ENCODE data around the gene STARD8.
"Not testable (repeated sequence)": the region's sequence is repeated elsewhere in the genome, so short reads cannot be mapped to it uniquely, and the experiment has no call there.

The STARD8 gene

DNA sequence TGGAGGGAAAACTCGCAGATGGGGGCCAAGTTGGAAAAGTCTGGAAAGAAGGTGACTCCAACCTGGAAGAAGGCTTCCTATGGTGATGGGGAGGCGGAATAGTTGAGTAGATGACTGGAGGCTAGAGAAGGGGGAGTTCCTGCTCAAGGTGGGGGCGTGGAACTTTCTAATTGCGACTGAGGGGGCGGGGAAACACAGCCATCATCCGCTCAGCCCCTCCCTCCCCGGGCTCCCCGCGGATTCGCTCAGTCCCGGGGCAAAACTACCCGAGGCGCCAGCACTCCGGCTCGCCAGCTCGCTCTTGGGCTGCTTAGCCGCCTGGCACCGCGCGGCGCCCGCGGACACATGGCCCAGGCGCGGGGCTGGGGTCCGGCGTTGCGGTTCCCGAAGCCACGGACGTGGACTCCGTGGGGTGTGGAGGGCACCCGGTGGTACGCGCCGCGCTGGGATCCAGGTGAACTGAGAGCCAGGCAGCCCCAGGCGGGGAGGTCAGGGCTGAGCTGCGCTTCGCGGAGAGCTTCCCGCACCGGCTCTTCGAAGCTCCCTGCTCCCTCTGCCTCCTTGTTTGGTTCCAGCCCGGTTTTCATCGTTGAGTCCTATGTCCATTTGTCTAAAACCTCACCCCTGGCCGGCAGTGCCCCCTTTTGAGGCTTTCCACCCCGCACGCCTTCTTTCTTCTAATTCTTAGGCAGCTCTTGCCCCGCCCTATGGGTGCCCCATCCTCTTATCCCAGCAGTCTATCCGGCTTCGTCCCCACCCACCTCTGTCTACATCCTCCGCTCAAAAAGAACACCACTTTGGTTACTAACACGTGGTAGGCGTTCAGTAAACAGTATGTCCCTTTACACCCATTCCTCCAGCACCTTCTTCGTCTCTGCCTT is 38.9 kb downstream of the STARD8 start:
- DNase-seq (ENCODE audit: extremely low read depth in 1 of 2, low read depth in 1 of 2), result no peak

DNA sequence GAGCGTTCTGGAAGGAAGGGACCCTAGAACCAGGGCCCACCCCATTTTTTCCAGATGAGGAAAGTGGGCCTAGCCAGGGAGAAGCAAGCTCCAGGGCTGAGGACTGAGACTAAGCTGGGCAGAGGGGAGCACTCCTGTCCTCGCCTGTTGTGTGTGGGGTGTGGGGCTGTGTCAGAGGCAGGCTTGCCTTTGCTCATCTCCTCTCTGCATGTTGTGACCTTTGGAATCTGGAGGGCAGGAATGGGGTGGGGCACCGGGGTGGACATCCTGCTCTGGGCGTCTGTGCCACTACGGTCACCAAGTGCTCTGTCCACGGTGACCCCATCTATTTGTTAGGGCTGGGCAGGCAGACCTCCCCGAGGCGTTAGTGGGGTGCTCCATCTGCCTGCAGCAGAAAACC is 41.5 kb downstream of the STARD8 start:
- not testable (repeated sequence) for DNase-seq (ENCODE audit: extremely low read depth in 1 of 2, low read depth in 1 of 2)

DNA sequence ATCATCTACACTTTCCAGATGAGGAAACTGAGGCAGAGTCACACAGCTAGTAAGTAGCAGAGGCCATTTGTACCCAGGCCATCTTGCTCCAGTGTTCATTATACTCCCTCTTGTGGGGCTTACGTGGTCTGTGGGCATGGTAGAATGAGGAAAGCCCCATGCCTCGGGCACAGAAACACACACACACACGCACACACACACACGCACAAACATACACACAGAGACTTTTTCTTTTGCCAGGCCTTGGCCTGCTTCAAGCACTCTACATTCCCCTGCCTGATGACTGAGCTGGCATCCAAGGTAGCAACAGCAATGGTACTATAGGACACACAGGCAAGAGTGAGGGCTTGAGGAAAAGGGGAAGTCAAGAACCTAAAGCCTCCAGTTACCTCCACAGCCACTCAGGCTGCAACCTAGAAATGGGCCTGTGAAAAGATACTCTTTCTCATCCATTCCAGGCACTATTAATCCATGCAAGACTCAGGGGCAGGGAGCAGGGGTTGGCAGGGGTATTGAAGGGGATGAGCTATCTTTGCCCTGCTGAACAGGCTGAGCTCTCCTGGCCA is 43.6 kb downstream of the STARD8 start:
- no peak for DNase-seq (ENCODE audit: extremely low read depth in 1 of 2, low read depth in 1 of 2)

DNA sequence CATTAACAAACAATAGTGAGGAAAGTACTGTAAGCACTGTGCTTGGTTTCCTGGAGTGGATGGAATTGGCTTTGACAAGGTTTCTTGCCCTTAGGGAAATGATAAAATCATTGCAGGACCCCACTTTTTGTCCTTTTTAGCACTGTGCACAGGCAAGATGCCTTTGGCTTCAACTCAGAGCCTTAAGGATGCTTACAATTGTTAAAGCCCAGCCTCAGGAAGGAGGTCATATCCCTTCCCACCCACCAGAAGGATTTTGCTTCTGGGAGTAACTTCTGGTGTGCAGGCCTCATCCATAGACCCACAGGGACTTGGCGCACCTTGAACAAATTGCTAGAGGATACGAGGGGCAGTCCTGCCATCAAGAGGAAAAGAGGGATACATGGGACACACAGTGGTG is 44.5 kb downstream of the STARD8 start:
- no peak for DNase-seq (ENCODE audit: extremely low read depth in 1 of 2, low read depth in 1 of 2)

DNA sequence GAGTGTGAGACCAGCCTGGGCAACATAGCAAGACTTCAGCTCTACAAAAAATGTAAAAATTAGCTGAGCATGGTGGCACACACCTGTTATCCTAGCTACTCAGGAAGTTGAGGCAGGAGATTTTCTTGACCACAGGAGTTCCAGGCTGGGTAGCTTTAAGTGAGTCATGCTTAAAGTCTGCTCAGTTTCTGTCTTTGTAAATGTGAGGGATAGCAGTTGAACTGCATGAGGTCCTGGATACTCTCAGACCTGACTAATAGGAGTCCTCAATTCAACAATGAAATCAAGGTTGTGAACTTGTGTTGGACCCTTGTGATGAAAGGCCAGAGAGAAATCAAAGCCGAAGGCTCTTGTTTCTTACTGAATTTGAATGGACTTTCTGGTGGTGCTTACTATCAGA is 45.2 kb downstream of the STARD8 start:
- no peak for DNase-seq (ENCODE audit: extremely low read depth in 1 of 2, low read depth in 1 of 2)

DNA sequence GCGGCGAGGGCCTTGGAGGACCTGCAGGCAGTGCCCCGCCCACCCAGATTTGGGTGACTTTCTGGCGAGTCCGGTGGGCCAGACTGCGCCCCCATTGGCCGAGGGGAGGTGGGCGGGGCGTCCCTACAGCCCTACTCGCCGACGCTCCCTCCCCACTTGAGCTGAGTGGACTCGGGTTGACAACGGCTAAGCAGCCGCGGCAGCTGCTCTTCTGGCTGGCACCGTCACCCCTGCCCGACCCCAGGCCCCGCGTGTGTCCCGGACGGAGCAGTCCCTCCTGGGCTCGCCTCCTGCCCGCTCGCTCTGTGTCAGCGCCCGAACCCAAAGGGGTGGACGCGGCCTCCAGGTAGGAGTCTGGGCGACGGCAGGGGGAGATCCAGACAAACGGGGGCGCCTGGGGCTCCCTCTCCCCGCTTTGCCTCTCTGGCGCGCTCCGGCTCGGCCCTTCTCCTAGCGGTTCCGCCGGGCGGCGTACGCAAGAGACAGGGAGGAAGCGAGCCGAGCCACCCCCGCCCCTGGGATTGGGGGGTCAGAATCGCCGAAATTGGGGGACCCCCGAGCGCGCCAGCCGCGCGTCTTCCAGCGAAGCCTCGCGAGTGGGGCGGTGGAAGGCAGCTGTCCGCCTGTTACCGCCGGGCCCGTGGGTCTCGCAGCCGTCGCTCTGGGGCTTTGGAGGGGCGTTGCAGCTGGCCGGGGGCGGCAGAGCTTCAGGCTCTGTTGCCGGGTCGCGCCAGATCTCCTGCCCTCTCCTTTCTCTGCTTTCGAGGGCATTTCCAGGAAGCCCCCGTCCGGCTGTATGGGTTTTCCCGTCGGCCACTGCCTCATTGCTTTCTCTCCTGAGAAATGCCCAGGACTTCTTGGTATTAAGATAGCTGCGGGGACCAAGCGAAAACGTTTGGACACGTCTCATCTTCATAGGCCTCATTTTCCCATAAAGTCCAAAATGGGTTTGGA is 46.3 kb downstream of the STARD8 start:
- no peak for DNase-seq (ENCODE audit: extremely low read depth in 1 of 2, low read depth in 1 of 2)

DNA sequence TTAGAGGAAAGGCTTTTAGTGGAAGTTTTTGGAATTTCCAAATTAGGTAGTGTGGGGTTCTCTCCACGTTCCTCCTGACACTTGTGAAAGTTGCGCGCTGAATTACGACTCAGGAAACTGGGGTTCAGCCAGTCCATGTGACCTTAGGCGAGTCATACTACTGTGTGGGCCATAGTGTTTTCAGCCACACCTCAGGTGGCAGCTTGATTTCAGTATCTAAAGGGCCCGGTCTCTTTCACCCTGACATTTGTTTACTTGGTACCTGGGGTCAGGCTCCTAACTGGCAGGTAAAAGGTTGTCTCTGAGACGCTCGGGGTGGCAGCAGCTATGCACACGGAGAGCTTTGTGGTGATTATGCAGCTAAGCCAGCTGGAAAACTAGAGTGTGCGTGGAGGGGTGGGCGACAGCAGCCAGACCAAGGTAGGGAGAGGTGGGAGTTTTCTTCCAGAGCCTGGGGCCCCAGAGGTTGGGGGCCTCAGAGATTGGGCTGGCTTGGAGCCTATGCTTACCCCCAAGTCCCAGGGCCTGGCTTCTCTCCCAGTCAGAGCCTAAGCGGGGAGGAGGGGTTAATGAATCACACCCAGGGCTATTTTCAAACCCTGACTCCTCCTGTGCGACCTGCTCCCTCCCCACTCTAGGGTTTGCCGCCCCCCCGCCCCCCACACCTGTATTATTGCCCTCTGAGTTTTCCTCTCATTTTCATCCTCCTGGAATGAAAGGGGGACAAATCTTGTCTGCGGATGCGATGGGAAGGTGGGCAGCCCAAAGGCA is 47.2 kb downstream of the STARD8 start:
- DNase-seq (ENCODE audit: extremely low read depth in 1 of 2, low read depth in 1 of 2), result no peak

DNA sequence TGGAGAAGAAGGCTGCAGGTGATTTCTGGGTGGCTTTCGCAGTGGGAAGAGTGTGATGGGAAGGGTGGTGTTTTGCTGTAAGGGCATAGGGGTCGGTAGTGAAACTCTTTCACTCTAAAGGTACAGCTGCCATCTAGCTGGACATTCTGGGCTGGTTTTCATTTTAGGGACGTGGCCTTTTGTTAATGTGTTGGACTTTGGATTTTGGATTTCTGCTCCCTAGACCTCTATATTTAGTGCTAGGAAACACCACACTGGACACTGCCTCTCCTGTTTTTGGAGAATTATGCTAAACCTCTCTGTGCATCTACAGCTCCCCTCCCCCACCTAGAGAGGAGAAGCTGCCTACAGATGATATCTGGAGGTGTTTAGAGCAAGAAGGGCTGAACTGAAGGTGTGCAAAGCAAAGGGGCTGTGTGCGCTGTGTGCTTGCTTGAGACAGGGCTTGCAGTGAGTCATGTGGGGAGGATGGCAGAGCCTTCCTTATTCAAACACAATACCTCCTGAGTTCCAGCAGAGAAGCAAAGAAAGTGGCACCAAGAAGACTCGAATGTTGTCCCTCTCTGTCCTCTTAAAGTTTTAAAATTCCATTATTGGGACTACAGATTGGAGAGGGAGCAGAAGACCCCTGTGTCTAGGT is 47.9 kb downstream of the STARD8 start:
- DNase-seq (ENCODE audit: extremely low read depth in 1 of 2, low read depth in 1 of 2), result no peak

DNA sequence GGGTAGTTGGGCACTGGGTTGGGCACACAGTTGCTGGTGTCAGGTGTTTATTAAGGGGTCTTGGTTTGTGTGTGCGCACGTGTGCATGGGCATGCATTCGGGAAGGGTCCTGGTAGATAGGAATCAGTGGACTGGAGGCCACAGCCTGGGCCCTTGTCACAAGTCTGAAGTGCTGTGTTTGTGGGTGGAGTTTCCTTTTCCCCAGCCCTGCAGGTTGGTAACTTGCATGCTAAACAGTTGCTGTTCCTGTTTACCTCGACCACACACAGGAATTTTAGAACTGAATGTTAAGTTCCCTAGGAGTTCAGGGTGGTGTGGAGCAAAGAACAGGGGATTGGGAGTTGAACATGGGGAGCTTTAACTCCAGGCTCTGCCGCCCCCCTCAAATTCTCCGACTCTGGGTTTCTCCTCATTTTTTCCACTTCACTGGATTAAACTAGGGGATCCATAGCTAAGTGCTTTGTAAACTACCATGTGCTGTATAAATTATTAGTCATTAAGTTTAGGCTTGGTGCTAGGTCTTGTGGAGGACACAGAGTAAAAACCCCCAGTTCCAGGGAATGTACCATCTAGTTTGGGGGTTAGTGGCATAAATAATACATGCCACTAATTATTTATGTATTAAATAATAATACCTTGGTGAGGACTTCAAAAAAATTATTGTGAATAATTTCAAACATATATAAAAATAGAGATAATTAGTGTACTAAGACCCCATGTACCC is 49.0 kb downstream of the STARD8 start:
- no peak for DNase-seq (ENCODE audit: extremely low read depth in 1 of 2, low read depth in 1 of 2)

DNA sequence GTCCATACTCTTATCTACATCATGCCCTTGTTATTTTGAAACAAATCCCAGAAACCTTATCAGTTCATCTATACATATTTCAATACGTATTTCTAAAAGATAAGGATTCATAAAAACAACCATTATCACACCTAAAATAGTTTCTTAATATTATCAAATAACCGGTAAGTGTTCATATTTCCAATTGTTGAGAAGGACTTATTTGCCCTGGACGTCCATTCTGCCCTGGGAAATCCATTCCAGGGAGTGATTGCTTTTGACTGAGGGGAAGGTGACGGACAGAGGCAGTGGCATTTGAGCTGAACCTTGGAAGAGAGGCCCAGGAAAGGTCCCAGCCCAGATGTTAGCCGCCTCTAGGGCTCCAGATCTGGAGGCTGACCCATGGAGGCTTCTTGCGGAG is 49.6 kb downstream of the STARD8 start:
- DNase-seq (ENCODE audit: extremely low read depth in 1 of 2, low read depth in 1 of 2), result no peak

DNA sequence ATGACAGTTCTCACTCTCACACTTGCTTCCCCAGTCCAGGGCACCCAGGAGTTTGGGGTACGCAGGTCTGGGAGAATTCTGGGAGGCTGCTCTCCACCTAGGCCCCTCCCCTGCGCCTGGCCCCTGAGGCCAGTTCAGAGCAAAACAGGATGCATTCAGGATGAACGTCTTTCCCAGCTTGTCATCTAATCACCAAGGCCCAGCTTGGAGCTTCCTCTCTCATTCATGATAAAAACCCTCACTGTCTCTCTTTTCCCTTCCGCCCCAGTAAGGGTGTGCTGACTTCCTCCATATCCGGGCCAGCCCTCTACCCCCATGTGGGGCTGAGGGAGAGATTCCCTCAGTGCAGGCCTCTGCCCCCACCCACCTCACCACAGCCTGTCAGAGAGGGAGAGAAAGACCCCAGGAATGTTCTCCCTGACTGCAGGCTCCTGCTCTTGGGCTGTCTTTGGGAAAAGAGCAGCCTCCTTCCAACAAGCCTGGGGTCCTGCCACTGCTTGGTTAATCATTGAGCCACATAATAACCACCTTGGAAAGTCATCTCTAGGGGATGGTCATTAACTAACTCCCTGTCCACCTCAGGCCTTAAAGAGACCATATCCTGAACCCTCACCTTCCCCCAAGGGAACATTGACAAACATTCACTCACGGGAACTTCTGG is 50.1 kb downstream of the STARD8 start:
- no peak for DNase-seq (ENCODE audit: extremely low read depth in 1 of 2, low read depth in 1 of 2)

DNA sequence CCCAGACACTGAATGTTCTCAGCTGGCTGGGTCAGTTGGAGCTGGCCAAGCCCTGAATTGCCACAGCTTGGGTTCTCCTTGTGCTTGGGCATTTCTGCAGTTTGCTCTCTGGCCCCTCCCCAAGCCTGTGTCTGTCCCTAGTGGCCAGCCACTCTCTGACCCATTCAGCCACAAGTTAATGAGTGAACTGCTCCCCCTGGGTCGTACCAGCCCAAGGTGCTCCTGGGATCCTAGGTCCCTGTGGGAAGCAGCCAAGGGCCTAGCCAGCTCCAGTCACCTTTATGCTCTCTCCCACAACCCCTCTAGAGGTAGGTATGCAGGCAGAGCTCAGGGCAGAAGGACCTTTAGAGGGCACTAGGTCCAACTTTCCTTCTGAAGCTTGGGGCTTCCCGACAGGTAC is 51.5 kb downstream of the STARD8 start:
- no peak for DNase-seq (ENCODE audit: extremely low read depth in 1 of 2, low read depth in 1 of 2)

DNA sequence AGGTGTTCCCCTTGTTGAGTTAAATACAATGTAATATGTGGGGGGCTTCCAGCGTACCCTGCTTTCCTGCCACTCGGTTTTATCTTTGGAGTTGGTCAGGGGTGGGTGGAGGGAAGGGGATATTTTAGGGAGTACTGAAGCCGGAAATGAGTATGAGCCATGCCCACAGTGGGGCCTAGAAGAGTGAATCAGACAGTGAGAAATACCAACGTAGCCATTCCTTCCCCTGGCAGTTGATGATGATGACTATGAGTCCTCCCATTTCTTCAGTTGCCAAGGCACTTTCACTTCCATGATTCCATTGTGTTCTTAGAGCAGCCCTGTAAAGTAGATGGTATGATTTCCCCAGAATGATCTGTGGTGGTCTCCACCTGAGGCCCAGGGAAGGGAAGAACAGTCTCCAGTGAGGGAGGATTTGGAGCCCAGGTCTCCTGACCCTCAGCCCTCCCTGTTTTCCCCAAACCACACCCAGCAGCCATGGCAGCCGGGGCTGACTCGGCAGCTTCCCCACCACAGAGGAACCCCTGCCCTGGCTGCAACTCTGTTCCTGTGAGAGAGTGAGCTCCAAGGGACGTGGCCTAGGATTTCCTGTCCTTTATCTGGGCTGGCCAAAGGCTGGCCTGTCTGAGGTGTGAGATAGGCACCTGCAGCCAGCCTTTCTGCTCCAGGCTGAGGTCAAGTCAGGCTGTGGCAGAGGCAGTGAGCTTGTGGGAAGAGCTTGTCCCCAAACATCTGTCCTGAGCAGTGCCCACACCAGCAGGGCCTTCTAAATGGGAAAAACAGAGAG is 52.7 kb downstream of the STARD8 start:
- DNase-seq (ENCODE audit: extremely low read depth in 1 of 2, low read depth in 1 of 2), result no peak

DNA sequence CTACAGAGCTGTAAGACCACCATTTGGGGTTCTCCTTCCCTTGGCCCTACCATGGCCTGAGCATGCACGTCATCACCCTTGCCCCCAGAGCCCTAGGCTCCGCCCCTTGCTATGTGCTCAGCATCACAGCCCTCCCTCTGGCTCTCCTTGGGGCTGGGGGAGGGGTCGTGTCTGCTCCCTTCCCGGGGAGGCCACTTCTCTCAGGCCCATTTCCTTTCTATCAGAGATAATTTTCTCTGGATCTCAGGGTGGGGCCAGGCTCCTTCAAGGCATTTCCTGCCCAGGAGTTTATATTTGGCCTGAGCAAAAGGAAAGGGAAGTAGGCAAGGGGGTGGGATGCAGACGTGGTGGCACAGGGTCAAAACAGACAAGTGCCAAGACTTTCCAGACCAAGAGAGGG is 55.9 kb downstream of the STARD8 start:
- no peak for DNase-seq (ENCODE audit: extremely low read depth in 1 of 2, low read depth in 1 of 2)

DNA sequence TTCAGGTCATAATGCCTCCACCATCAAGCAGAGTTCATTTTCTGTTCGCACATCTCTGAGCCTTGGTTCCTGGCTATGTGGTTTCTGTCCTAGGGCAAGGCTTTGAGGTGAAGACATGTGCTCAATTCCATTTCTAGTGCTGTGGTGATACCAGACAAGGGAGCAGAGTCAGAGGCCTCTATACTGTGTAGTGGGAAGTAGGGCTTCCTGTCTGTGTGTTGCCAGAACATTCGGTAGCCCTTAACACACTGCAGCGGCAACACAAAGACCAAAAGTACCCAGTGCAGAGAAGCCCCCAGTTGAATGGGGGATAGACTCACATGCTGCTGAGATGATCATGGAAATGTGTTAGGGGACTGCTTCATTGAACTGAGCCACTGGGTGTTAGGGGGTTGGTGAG is 56.4 kb downstream of the STARD8 start:
- no peak for DNase-seq (ENCODE audit: extremely low read depth in 1 of 2, low read depth in 1 of 2)

DNA sequence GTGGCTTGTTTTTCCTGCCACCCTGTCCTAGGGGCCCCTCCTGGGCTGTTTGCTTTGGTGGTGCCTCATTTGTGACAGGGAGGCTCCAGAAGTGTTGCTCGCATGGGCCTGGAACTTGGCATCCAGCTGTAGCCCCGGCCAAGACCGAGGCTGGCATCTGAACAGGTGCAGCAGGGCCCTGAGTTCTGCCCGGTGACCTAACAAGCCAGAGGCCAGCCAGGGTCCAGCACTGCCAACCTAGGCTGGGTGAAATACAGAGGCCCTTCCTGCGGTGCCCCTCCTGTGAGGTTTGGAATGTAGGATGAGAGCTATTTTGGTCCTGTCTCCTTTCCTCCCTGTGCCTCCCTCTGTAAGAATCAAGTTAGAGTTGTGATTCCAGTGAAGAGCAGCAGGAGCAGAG is 58.5 kb downstream of the STARD8 start:
- DNase-seq (ENCODE audit: extremely low read depth in 1 of 2, low read depth in 1 of 2), result no peak

DNA sequence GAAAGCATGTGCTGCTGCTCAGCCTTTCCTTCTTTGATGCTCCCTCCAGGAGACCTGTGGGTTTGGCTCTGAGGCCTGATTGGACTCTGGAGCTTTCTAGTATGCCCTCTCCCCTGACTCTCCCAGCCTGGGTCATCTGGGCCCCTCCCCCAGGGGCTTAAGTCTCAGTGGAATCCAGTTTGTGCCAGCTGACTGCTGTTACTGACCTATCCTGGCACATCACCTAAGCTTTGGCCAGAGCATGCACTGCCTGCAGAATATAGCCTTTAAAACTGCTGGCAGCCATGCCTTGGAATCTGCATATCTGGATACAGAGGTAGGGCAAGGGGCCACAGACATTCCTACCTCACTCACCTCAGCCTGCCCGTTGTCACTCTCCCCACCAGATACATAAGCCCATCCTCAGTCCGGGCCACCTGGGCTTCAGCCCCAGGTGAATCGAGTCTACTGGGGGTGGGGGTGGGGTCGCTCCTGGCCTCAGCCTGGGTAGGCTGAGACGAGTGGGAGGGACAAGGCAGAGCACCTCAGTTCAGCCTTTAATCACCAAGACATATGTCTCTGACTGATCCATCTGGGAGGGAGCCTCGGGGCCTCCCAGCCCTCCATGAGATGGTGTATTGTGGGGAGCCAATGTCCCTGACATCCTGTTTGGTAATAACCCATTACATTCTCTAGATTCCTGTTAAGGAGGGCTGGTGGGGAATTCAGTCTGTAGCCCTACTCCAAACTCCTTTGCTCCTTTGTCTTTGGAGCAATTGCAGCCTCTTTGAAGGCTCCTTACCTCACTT is 61.2 kb downstream of the STARD8 start:
- no peak for DNase-seq (ENCODE audit: extremely low read depth in 1 of 2, low read depth in 1 of 2)

Measured in activated CD8-positive, alpha-beta memory T cell treated with anti-CD3 and anti-CD28 coated beads for 1 hour (primary cell).